GM12801 (cell line): Measurements from ENCODE around the gene RRP7A.

Experiments
- TF ChIP-seq, protein P1 (sequence below): IDR thresholded peaks from one replicate; pipeline ENCODE4 v1.5.1; 2011; ENCODE audit warnings: control low read depth; ENCODE audit not compliant: insufficient read length; ENCODE audit errors: extremely low read depth

Gene RRP7A

DNA sequence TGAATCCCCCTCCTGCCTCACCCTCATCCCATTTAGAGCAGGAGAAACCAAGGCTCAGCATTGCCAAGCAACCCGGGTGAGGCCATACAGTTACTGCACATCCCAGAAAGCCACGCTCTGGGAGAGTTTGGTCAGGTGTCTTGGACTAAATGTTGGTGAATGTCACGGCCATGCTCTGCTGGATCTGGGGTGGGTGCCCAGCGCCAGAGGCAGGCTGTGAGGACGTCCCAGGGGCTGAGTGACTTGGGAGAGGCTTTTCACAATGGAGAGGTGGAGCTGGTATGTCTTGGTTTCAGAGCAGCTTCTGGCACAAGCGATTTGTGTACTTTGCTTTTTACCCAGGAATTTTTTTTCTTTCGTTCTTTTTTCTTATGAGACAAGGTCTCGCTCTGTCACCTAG lies 40.8 kb upstream of the RRP7A start:
- TF ChIP-seq, protein P1, sequence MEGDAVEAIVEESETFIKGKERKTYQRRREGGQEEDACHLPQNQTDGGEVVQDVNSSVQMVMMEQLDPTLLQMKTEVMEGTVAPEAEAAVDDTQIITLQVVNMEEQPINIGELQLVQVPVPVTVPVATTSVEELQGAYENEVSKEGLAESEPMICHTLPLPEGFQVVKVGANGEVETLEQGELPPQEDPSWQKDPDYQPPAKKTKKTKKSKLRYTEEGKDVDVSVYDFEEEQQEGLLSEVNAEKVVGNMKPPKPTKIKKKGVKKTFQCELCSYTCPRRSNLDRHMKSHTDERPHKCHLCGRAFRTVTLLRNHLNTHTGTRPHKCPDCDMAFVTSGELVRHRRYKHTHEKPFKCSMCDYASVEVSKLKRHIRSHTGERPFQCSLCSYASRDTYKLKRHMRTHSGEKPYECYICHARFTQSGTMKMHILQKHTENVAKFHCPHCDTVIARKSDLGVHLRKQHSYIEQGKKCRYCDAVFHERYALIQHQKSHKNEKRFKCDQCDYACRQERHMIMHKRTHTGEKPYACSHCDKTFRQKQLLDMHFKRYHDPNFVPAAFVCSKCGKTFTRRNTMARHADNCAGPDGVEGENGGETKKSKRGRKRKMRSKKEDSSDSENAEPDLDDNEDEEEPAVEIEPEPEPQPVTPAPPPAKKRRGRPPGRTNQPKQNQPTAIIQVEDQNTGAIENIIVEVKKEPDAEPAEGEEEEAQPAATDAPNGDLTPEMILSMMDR = no peak

DNA sequence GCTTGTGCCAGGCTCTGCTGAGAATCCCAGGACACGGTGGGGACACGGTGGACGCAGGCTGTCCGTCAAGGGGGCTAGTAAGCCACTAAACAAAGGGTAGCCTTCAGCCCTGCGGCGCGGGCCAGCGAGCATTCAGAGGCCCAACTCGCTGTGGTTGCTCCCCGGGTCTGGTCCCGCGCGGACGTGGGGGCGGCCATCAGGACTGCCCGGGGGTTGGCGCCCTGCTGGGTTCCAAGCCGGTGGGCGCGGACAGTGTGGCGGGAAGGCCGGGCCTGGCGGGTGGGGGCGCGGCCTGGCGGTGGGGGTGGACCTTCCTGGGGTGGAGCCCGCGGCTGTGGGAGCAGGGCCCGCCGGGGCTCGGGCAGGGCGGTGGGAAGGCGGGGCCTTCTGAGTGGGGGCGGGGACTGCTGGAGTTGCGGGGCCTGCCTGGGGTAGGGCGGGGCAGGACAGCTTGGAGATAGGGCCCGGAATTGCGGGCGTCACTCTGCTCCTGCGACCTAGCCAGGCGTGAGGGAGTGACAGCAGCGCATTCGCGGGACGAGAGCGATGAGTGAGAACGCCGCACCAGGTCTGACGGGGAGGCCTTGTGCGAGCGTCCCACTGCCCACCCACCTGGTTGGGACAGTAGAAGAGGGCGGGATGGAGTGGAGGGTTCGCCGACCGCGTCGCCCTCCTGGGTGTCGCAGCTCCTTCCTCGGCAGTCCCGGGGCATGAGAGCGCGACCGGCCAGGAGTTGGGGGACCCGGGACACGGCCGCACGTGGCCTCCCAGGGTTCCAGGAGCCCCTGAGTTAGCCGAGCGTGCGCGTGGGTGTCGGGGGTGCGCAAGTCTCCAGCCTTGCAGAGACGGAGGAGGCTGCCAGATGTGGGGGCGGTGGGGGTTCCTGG lies 34.1 kb upstream of the RRP7A start, which contains the start of gene SERHL2:
TSS of gene SERHL2 (plus strand) at position 482 of the 887 bp plus-strand sequence. CDS start at position 547, 65 bp downstream.
- TF ChIP-seq, protein P1 = no peak

DNA sequence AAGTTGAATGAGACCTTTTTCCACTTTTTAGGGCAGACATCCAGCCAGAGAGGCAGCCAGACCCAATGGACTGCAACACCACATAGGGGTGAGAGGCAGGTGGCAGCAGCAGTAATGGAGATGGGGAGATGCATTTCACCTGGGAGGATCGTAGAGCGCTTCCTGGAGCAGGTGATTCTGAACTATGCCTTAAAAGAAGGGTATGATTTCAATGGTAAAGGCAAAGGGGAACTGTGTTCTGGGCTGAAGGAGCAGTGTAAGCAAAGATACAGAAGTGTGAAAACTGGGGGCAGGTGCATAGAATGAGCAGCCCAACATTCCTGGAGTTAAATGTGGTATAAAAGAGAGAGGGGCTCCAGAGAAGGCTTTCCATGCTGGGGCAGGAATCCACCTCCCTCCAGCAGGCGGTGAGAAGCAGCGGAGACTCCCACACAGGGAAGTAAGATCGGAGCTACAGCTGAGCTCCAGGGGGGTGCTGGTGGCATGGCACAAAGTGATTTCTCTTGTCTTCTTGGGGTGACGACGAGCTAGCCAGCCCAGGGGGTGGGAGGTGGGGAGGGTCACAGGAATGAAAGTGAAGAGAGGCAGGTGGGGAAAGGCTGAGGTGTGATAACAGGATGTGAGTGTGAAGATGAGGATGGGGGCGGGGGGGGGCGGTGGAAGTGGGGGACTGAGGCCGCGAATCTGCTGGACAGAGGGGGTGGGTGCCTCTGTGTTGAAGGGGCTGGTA lies 29.9 kb upstream of the RRP7A start:
- TF ChIP-seq, protein P1 = no peak

DNA sequence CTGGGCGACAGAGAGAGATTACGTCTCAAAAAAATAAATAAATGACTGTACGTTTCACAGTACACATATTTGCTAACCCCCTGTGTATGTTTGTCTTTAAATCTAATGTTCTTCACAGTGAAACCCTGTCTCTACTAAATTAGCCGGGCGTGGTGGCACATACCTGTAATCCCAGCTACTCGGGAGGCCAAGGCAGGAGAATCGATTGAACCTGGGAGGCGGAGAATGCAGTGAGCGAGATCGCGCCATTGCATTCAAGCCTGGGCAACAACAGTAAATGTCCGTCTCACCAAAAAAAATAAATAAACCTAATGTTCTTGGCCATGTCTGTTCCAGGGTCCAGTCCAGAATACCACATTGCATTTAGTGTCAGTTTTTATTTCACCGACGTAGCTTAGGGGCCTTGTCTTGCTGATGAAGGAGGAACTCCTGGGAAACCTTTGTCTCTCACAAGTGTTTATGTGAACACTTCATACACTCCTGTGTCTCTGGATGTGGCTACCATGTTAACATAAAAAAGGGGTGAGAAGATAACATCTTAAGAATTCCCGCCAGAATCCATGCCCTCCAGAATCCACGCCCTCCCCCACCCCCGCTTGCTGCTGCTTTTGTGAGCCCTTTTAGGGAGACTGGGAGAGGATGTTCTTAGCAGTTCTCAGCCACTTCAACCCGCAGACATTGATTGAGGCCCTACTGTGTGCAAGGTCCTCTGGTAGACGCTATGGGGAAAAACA lies 29.2 kb upstream of the RRP7A start:
- TF ChIP-seq, protein P1 = no peak

DNA sequence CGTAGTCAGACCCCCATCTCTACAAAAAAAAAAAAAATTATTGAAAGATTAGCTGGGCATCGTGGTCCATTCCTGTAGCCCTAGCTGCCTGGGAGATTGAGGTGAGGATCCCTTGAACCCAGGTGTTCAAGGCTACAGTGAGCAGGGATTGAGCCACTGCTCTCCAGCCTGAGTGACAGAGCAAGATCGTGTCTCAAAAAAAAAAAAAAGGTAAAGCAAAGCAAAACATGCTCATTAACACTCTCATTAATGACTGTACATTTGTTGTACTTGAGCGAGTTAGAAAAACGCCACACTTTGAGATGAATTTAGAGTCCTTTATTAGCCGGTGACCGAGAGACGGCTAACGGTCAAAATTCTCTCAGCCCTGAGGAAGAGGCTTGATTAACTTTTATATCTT lies 28.0 kb upstream of the RRP7A start:
- TF ChIP-seq, protein P1 = no peak

DNA sequence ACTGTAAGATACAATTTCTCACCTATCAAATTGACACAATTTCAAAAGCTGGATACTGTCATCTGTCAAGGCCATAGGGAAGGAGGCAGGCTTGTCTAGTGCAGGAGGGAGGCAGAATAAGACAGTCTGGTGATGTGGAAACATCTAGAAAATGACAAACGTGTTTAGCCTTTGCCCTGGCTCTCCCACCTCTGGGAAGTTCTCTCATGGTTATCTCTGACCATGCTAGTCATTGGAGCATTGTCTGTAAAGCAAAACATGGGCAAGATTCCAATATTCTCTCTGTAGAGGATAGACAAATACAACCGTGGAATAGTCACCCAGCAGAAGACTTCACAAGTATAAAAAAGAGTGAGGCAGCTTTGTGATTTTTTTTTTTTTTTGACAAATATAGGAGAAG lies 25.1 kb upstream of the RRP7A start:
- TF ChIP-seq, protein P1 = no peak

DNA sequence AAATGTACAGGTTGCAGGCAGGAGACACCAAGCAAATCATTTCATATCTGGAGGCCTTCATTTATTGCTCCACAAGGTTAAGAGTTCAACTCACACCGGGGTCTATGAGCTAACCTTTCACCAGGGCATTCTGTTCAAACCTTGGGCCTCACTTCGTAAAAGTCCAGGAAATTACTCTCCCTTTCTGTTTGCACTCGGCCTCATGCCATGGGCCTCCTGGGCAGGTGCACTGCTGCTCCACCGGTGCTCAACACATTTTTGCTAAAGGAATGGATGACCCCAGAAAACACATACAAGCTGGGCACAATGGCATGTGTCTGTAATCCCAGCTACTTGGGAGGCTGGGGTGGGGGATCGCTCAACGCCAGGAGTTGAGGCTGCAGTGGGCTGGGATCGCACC lies 16.6 kb upstream of the RRP7A start:
- TF ChIP-seq, protein P1 = no peak
